Right lobe of liver (tissue), 4 donors: Measurements from ENCODE around the gene NEGR1.
A peak's percentile ranks its signal among the peaks of the same experiment; 100 is the strongest.

ENCODE experiments used
- POLR2A ChIP-seq: fragments of 450-650 bp; IDR thresholded peaks from one replicate; pipeline ENCODE4 v1.6.1; 2017; ENCODE audit warnings: antibody characterized with exemption, mild to moderate bottlenecking
- TF ChIP-seq, protein P1 (sequence below), 4 donors: fragments of 200-600 bp in 3 of 4; fragments of 450-650 bp in 1 of 4; IDR thresholded peaks; one replicate each; pipeline versions ENCODE4 v1.5.1 to v1.8.0; 2016 to 2022; ENCODE audit warnings: antibody characterized with exemption in 4 of 4, mild to moderate bottlenecking in 2 of 4
- donor health status: DM: no; HTN: no; CAD: no.
- donor health status: DM: no; HTN: no; CAD: no.
- donor health status: DM: no; HTN: yes; CAD: no.

DNA sequence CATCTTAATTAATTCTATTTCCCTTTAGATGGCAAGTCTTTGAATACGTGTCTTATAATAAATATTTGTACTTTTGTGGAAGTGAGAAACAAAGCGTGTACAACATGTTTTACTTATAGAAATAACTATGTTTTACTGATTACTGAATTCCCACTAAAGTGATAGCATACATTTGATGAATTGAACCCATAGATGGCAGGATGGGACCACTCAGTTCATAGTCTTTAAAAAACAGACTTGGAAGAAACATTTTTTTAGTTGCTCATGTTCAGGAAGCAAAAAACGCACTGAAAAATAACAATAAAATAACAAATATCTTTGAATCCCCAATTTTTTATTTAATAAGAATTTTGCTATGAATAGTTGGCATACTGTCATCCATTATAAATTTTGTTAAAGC, 694.4 kb downstream of the NEGR1 start:
- TF ChIP-seq, protein P1, sequence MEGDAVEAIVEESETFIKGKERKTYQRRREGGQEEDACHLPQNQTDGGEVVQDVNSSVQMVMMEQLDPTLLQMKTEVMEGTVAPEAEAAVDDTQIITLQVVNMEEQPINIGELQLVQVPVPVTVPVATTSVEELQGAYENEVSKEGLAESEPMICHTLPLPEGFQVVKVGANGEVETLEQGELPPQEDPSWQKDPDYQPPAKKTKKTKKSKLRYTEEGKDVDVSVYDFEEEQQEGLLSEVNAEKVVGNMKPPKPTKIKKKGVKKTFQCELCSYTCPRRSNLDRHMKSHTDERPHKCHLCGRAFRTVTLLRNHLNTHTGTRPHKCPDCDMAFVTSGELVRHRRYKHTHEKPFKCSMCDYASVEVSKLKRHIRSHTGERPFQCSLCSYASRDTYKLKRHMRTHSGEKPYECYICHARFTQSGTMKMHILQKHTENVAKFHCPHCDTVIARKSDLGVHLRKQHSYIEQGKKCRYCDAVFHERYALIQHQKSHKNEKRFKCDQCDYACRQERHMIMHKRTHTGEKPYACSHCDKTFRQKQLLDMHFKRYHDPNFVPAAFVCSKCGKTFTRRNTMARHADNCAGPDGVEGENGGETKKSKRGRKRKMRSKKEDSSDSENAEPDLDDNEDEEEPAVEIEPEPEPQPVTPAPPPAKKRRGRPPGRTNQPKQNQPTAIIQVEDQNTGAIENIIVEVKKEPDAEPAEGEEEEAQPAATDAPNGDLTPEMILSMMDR (IDR thresholded peaks at IDR 0.05) = peak in 3 of 4 donors; percentile 18 to 21 (median 21)
- no peak for TF ChIP-seq POLR2A
